BLaER1 (cell line): Measurements from ENCODE around the gene MECP2.

Experiments used
- H3K27ac ChIP-seq: shearing (Covaris generic); formaldehyde crosslinking; 2 replicates; pipeline ENCODE4 v1.8.1; 2022
- H3K27me3 ChIP-seq: shearing (Covaris generic); formaldehyde crosslinking; 2 replicates; pipeline ENCODE4 v1.8.1; 2022
- H3K36me3 ChIP-seq: shearing (Covaris generic); formaldehyde crosslinking; 2 replicates; pipeline ENCODE4 v1.8.1; 2022
- H3K4me1 ChIP-seq: shearing (Covaris generic); formaldehyde crosslinking; 2 replicates; pipeline ENCODE4 v1.8.1; 2022
- H3K4me2 ChIP-seq: shearing (Covaris generic); formaldehyde crosslinking; 2 replicates; pipeline ENCODE4 v1.8.1; 2022
- H3K4me3 ChIP-seq: shearing (Covaris generic); formaldehyde crosslinking; 2 replicates; pipeline ENCODE4 v1.8.1; 2022
- H3K9ac ChIP-seq: shearing (Covaris generic); formaldehyde crosslinking; 2 replicates; pipeline ENCODE4 v1.8.1; 2022
- H3K9me3 ChIP-seq: shearing (Covaris generic); formaldehyde crosslinking; 2 replicates; pipeline ENCODE4 v1.8.1; 2022
- H4K20me1 ChIP-seq: shearing (Covaris generic); formaldehyde crosslinking; 2 replicates; pipeline ENCODE4 v1.8.1; 2022
- Cebpa-rat ChIP-seq: shearing (Covaris generic); IDR thresholded peaks from 2 replicates; pipeline ENCODE4 v1.8.1; 2022

MECP2 gene

GRCh38 chrX:154016366-154017076 is 81.0 kb downstream of the MECP2 start:
- H3K36me3 ChIP-seq, result peaks cover 64% of the 10 kb centered on the region
- TF ChIP-seq Cebpa-rat, result no peak
- peaks cover 69% of the 10 kb centered on the region for H3K27me3 ChIP-seq
- no peak overlapping the region; the same call in 1 of the 2 replicates for H3K4me3 ChIP-seq
- H3K27ac ChIP-seq, result 0 out of 2 replicates have a peak overlapping the region, but pooled peaks have one; percentile 19
- H4K20me1 ChIP-seq, result peaks cover 86% of the 10 kb centered on the region
- H3K9ac ChIP-seq, result peak overlapping the region; percentile 48
- peaks cover 80% of the 10 kb centered on the region for H3K4me1 ChIP-seq
- peak overlapping the region; percentile 85 for H3K4me2 ChIP-seq
- no peaks in the 10 kb centered on the region for H3K9me3 ChIP-seq

- H3K36me3 ChIP-seq, result peaks cover 72% of the 10 kb centered on the region
- H4K20me1 ChIP-seq, result peaks cover 86% of the 10 kb centered on the region
- H3K27me3 ChIP-seq, result peaks cover 69% of the 10 kb centered on the region
These were observed 81.8 kb downstream of the MECP2 start for GRCh38 chrX:154015581-154016264.

GRCh38 chrX:154014429-154015380 is 82.8 kb downstream of the MECP2 start:
- Histone ChIP-seq H3K4me2 (peak overlapping the region; percentile 85; the same call in 1 of the 2 replicates), H3K4me3 (no peak overlapping the region), H3K27me3 (peaks cover 70% of the 10 kb centered on the region), H4K20me1 (peaks cover 92% of the 10 kb centered on the region), H3K36me3 (peaks cover 81% of the 10 kb centered on the region), H3K9ac (peak overlapping the region; percentile 53; the same call in 1 of the 2 replicates), H3K27ac (0 out of 2 replicates have a peak overlapping the region, but pooled peaks have one; percentile 19), H3K4me1 (peaks cover 84% of the 10 kb centered on the region), H3K9me3 (no peaks in the 10 kb centered on the region)
- no peak for TF ChIP-seq Cebpa-rat

More at GRCh38 chrX:154015581-154016264, 81.8 kb downstream of the MECP2 start:
- peak overlapping the region; percentile 53 for H3K9ac ChIP-seq
- H3K4me1 ChIP-seq, result peaks cover 77% of the 10 kb centered on the region
- peak overlapping the region; percentile 85 for H3K4me2 ChIP-seq
- H3K27ac ChIP-seq, result peak overlapping the region; percentile 19; the same call in 1 of the 2 replicates
- H3K9me3 ChIP-seq, result no peaks in the 10 kb centered on the region
- no peak for TF ChIP-seq Cebpa-rat
- H3K4me3 ChIP-seq, result no peak overlapping the region; the same call in 1 of the 2 replicates

GRCh38 chrX:154013614-154014360 is 83.7 kb downstream of the MECP2 start:
- peaks cover 90% of the 10 kb centered on the region for H4K20me1 ChIP-seq
- peaks cover 93% of the 10 kb centered on the region for H3K4me1 ChIP-seq
- H3K4me2 ChIP-seq, result peak overlapping the region; percentile 66
- no peak for TF ChIP-seq Cebpa-rat
- no peak overlapping the region for H3K4me3 ChIP-seq
- H3K36me3 ChIP-seq, result peaks cover 81% of the 10 kb centered on the region
- H3K9ac ChIP-seq, result peak overlapping the region; percentile 70
- no peaks in the 10 kb centered on the region for H3K9me3 ChIP-seq
- peak overlapping the region; percentile 63; the same call in 1 of the 2 replicates for H3K27ac ChIP-seq
- peaks cover 77% of the 10 kb centered on the region for H3K27me3 ChIP-seq

- H3K4me2 ChIP-seq, result peak overlapping the region; percentile 66
- H3K36me3 ChIP-seq, result peaks cover 77% of the 10 kb centered on the region
- peaks cover 85% of the 10 kb centered on the region for H3K27me3 ChIP-seq
- H4K20me1 ChIP-seq, result peaks cover 82% of the 10 kb centered on the region
- peak overlapping the region; percentile 70 for H3K9ac ChIP-seq
- H3K9me3 ChIP-seq, result no peaks in the 10 kb centered on the region
- peaks cover 97% of the 10 kb centered on the region for H3K4me1 ChIP-seq
- TF ChIP-seq Cebpa-rat, result no peak
- H3K4me3 ChIP-seq, result 0 out of 2 replicates have a peak overlapping the region, but pooled peaks have one; percentile 20
- H3K27ac ChIP-seq, result peak overlapping the region; percentile 63
These were observed 84.5 kb downstream of the MECP2 start for GRCh38 chrX:154013001-154013421.

- H3K27ac ChIP-seq, result peak overlapping the region; percentile 63
- peak overlapping the region; percentile 70 for H3K9ac ChIP-seq
- H3K27me3 ChIP-seq, result peaks cover 90% of the 10 kb centered on the region
- peaks cover 97% of the 10 kb centered on the region for H3K4me1 ChIP-seq
- H3K9me3 ChIP-seq, result no peaks in the 10 kb centered on the region
- TF ChIP-seq Cebpa-rat, result no peak
- peak overlapping the region; percentile 66 for H3K4me2 ChIP-seq
- H3K4me3 ChIP-seq, result 0 out of 2 replicates have a peak overlapping the region, but pooled peaks have one; percentile 20
- H3K36me3 ChIP-seq, result peaks cover 74% of the 10 kb centered on the region
- peaks cover 81% of the 10 kb centered on the region for H4K20me1 ChIP-seq
These were observed 85.1 kb downstream of the MECP2 start for GRCh38 chrX:154012336-154012991.

- Histone ChIP-seq H3K4me3 (no peak overlapping the region), H3K36me3 (peaks cover 66% of the 10 kb centered on the region), H3K4me1 (peaks cover 97% of the 10 kb centered on the region), H3K27me3 (peaks cover 93% of the 10 kb centered on the region), H3K9ac (no peak overlapping the region), H3K27ac (peak overlapping the region; percentile 63), H3K4me2 (no peak overlapping the region), H4K20me1 (peaks cover 81% of the 10 kb centered on the region), H3K9me3 (no peaks in the 10 kb centered on the region)
- TF ChIP-seq Cebpa-rat, result no peak
These were observed 85.9 kb downstream of the MECP2 start for GRCh38 chrX:154011376-154012335.
